Midbrain (tissue), 1 donor: ENCODE results near the gene ATP8B4.

Experiments
- DNase-seq: peaks from one replicate; lab custom pipeline; 2025; lab: John Stamatoyannopoulos, UW

Gene ATP8B4

GRCh38 chr15:50064673-50065072 lies 54.4 kb downstream of the ATP8B4 start:
- no peak for DNase-seq

GRCh38 chr15:50063226-50063625 lies 55.8 kb downstream of the ATP8B4 start:
- no peak for DNase-seq

GRCh38 chr15:50061503-50061902 lies 57.5 kb downstream of the ATP8B4 start:
- DNase-seq: no peak

GRCh38 chr15:50059883-50060282 lies 59.1 kb downstream of the ATP8B4 start:
- DNase-seq: no peak

GRCh38 chr15:50059203-50059772 lies 59.7 kb downstream of the ATP8B4 start:
- DNase-seq: no peak

GRCh38 chr15:50057905-50058639 lies 61.0 kb downstream of the ATP8B4 start:
- peak; percentile 31 for DNase-seq

GRCh38 chr15:50057196-50057595 lies 61.8 kb downstream of the ATP8B4 start:
- DNase-seq: no peak

GRCh38 chr15:50055750-50056157 lies 63.3 kb downstream of the ATP8B4 start:
- no peak for DNase-seq

GRCh38 chr15:50055332-50055731 lies 63.7 kb downstream of the ATP8B4 start:
- no peak for DNase-seq

GRCh38 chr15:50053055-50053856 lies 65.8 kb downstream of the ATP8B4 start:
- no peak for DNase-seq

- peak; percentile 80 for DNase-seq
Measured at GRCh38 chr15:50051811-50052419, 67.1 kb downstream of the ATP8B4 start.

GRCh38 chr15:50050986-50051743 lies 67.9 kb downstream of the ATP8B4 start:
- DNase-seq: no peak

GRCh38 chr15:50049871-50050270 lies 69.2 kb downstream of the ATP8B4 start:
- DNase-seq: no peak

GRCh38 chr15:50046867-50047266 lies 72.2 kb downstream of the ATP8B4 start:
- no peak for DNase-seq

GRCh38 chr15:50046159-50046558 lies 72.9 kb downstream of the ATP8B4 start:
- no peak for DNase-seq

GRCh38 chr15:50044904-50045303 lies 74.1 kb downstream of the ATP8B4 start:
- DNase-seq: no peak

- no peak for DNase-seq
Measured at GRCh38 chr15:50044406-50044805, 74.6 kb downstream of the ATP8B4 start.

- DNase-seq: no peak
Measured at GRCh38 chr15:50042775-50043174, 76.3 kb downstream of the ATP8B4 start.

- no peak for DNase-seq
Measured at GRCh38 chr15:50030456-50030855, 88.6 kb downstream of the ATP8B4 start.

GRCh38 chr15:50028326-50028725 lies 90.7 kb downstream of the ATP8B4 start:
- DNase-seq: no peak

GRCh38 chr15:50024281-50024680 lies 94.8 kb downstream of the ATP8B4 start:
- DNase-seq: no peak

- DNase-seq: no peak
Measured at GRCh38 chr15:50018491-50018890, 100.5 kb downstream of the ATP8B4 start.
